GM18873 (cell line): ENCODE results near the gene WNT9B.
"Not testable (repeated sequence)": the region's sequence is repeated elsewhere in the genome, so short reads cannot be mapped to it uniquely, and the experiment has no call there.

ENCODE experiments used
- ATAC-seq: cut with Tn5 transposase; IDR thresholded peaks from one replicate; pipeline ENCODE4 v1.9.1; 2021; ENCODE audit warnings: mild to moderate bottlenecking, moderate library complexity, moderate number of reproducible peaks; ENCODE audit not compliant: unreplicated experiment, low FRiP score

Gene WNT9B

DNA sequence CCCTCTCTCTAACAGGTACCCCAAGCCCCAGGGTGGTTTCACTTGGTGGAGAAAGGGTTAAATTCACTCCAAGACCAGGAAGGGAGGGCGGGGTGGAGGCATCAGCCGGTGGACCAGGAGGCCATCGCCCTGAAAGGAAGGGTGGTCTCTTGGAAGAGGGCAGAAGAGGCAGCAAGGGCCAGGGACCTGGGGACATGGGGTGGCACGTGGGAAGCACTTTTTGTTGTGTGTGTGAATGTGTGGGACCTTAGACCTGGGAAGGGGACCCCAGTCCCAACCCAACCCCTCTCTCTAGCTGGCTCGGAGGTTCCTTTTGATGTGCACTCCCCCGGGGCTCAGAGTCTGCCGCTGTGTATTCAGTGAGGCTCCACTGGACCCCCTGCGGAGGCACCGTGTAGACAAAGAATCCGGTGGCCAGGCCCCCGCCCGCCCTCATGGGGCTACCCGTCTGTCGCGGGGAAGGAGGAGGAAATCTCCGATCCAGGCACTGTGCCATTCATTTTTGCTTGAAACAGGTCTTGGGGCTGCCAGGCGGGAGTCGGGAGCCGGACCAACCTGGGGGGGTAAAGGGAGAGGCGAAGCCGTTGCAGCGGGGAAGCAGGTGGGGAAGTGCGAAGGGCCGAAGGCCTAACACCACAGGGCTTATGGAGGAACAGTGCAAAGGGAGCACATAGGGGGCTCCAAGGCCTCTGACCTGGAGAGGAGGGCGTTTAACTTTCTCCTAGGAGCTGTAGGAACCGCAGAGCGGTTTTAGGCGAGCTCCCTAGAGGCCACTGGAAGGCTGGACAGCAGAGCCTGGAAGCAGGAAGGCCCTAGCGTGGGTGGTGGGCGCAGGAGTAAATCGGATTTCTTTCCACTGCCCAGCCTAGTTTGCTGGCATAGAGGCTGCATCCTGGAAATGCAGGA is 29.6 kb upstream of the WNT9B start:
- ATAC-seq: no peak

DNA sequence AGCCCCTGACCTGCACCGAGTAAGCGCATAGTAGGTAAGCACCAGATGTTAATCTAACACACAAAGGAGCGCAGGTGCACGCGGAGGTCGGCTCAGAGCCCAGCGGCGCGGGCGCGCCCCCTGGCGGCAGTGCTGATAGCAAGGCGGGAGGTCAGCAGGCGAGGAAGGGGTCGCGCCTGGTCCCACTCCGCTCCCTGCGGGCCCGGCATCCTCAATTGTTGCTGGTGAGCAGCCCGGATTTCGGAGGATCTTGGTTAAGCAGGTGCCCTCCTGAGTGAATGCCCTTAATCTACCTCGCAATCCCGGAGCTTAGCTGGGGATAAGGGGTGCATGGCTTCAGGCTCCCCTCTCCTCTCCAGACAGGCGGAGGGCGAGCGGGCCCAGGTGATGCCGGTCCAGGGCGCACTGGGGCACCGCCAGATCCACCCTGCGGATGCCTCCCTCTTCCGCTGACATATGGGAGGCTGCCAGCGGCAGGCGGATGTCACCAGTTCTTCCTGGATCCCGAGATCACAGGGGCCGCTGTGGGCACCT is 28.9 kb upstream of the WNT9B start:
- ATAC-seq: no peak

DNA sequence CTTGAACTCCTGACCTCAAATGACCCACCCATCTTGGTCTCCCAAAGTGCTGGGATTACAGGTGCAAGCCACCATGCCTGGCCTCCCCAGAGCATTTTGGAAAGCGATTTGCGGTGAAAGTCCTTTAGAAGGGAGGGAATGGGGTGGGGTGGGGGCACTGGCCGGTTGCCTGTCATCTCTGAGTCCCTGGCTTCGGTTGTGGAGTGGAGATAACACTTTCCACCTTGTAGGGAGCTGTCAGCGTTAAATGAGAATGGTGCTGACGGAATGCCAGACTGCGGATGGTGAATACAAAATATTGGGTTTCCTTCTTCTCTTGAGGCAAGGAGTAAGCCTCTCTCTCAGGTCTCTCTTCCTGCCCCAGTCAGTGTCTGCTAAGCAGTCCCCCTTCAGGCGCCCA is 27.7 kb upstream of the WNT9B start:
- no peak for ATAC-seq

DNA sequence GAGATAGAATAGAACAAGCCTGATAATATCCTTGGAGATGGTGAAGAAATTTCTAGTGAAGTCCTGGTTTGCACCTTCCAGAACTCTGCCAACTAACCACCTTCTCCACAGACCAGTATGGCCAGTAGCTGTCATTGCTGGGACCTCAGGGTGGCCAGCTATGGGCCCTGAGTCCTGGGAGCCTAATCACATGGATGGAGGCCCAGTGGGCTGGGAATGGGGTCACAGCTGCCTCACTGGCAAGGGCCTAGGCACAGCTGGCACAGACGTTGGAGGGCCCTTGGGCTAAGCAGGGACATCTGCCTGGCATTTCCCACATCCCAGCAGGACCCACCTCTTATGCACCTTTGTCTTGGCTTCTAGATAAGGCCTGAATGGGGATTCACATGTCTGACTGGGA is 25.3 kb upstream of the WNT9B start:
- no peak for ATAC-seq

DNA sequence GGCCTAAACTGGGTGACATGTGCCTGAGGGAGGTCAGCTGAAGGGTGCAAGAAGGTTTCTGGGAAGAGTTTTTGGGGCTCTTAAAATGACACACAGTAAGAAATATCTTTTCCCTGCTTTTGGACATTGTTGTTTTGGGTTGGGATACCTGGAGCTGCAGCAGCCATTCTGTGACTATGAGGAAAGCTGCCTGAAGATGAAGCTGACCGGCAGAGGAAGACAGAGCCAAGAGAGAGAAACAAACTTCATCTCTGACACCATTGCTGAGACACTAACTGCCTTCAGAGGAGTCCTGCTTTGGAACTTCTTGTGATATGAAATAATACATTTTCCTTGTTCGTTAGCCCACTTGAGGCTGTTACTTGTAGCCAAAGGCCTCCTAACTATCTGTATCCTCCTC is 24.1 kb upstream of the WNT9B start:
- ATAC-seq: no peak

DNA sequence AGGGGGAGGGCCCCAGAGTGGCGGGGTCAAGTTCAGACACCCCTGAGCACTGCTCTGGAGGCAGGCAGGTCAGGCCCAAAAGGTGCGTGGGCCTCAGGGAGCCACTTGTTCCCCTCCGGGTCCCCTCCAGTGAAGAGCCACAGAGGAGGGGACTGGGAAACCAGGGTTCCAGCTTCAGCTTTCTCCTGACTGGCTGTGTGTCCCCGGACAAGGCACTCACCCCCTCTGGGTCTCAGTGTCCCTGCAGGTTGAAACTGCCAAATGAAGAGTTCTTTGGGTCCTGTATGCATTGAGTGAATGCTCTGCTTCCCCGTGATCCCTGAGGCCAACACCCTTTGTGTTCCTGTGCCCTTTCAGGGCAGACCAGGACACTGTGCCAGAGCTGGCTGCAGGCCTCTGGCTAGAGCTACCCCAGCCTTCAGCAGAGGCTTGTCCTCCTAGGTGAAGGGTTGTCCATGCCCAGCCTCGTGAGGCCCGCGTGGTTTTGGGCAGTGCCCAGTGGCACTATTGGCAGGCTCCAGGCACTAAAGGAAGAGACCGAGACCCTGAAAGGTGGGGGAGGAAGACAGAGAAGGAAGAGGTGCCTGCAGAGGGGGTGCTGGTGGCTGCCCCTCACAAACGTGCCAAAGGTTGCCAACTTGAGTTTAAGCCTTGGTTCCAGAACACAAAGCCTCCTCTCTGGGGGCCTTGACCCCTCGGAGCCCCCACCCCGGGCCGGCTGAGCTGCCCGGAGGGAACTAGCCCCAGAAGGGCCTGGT is 19.6 kb upstream of the WNT9B start:
- ATAC-seq: no peak

DNA sequence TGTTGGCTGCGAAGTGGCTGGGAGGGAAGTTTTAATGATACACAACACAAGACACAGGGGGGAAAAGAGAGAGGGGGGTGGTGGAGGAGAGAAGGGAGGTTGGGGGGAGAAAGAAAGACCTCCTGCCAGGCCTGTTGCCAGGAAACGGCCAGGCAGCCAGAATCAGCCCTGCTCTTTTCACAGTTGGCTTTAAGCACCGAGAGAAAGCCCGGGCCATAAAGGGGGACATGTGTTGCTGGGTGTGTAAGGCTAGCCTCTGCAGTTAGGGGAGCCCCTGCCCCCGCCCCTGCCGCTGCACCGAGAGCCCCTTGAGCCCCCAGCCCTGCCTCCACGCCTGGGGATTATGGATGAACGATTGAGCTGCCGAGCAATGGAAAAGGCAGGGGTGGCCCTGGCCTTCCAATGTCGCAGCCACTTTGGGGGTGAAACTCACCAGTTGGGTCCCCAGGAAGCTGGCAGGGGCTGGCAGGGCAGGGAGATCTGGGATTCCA is 19.0 kb upstream of the WNT9B start:
- no peak for ATAC-seq

DNA sequence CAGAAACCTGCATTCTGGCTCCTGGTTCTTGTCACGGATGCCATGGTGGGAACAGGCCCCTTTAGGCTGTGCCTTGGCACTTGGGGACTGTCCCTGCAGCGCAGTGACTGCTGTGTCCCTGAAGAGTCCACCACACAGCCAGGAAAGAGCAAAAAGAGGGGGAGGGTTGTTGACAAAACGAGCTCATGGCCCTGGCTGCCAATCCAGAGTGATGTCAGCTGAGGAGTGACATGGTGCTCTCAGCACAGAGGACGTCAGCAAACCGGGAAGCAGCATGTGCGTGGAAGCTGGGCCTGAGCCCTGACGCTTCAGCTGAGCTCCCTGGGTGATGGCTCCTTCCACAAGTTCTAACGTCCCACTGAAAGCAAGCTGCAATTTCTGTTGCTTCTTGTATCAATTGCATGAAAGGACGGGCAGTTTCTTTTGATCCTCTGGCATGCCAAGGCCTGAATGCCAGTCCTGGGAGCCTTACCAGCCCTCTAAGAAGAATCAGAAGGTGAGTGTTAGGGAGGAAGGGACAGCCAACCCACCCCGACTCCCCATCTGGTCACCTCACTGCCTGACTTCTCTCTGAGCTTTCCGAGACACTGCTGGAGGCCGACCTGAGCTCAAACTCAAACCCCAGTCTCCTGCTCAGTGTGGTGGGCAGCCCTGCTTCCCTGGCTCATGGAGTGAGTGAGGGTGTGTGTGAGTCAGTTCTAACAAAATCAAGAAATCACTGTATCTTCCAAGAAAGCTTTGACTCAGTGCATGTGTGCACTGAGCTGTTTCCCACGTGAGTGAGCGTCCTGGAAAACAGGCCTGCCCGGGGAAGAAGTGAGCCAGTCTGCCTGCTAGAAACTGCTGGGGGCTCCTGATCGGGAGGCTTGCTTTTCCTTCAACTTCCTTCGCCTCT is 18.2 kb upstream of the WNT9B start:
- no peak for ATAC-seq

DNA sequence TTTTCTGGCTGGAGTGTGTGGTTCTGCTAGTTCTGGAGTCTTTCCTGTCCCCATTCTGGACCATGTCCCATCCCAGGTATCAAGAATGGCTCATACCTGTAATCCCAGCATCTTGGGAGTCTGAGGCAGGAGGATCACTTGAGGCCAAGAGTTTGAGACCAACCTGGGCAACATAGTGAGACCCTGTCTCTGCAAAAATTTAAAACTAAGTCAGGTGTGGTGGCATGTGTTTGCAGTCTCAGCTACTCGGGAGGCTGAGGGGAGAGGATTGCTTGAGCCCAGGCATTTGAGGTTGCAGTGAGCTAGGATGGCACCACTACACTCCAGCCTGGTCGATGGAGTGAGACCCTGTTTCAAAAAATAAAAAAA is 17.6 kb upstream of the WNT9B start:
- no peak for ATAC-seq

DNA sequence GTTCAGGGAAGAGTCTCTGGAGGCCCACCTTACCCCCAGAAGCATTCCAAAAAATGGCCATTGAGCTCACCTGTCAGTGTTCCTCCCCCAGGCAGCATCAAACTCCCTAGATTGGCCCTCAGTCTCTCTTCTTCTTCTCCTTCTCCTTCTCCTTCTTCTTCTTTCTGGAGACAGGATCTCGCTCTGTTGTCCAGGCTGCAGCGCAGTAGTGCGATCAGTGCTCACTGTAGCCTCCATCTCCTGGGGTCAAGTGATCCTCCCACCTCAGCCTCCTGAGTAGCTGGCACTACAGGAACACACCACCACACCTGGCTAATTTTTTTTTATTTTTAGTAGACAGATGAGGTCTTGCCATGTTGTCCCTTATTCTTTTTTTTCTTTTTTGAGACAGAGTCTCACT is 16.5 kb upstream of the WNT9B start:
- ATAC-seq: no peak

DNA sequence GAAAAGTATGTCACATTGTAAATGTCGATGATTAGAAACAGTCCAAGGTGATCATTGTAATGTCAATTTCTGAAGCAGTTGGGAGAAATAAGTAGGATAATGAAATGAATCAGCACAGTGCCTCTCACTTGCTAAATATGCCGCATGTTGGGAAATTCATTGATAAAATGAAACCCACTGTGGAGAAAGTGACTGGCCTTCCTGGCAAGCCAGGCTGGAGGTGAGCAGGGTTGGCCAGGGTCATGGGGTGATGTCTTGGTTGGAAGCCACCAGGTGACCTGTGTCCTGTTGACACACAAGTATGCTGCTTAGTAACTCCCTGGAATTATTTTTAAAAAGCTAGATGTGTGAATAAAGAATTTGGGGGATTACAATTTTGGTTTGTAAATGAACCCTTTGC is 14.9 kb upstream of the WNT9B start:
- ATAC-seq: no peak

DNA sequence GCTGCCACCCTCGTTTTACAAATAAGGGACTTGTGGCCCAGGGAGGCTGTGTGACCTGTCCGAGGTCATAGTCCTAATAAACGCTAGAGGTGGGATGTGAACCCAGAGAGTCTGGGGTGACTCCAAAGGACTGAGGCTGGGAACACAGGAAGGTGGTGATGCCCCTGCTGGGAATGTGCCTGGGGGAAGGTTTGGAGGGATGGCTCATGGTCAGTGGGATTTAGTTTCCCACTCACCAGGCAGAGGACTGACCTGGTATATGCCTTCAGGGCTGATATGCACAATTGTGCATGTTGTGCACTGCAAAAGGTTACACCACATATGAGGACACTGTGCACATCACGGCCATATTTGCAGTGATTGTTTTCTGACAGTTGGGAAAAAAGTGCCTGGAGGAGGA is 13.9 kb upstream of the WNT9B start:
- ATAC-seq: no peak

DNA sequence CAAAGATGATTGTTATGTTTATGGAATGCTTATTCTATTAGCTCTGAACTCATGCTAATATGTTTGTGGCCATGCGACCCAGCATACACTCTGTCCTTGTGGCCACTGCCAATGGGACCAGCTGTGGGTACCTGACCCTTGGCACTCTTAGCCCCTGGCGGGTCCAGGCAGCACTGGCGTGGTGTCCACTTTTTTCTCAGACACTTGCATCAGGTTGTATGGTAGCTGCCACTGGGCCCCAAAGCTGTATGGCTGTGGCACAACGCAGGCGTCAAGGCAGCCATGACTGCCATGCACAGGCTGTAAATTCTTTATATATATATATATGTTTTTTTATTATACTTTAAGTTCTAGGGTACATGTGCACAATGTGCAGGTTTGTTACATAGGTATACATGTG is 12.2 kb upstream of the WNT9B start:
- ATAC-seq: no peak

DNA sequence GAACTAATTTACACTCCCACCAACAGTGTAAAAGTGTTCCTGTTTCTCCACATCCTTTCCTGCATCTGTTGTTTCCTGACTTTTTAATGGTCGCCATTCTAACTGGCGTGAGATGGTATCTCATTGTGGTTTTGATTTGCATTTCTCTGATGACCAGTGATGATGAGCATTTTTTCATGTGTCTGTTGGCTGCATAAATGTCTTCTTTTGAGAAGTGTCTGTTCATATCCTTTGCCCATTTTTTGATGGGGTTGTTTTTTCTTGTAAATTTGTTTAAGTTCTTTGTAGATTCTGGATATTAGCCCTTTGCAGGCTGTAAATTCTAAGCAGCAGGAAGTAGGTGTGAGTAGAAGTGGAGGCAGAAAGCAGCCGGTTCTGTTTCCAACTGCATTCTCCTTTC is 10.8 kb upstream of the WNT9B start:
- not testable (repeated sequence) for ATAC-seq

DNA sequence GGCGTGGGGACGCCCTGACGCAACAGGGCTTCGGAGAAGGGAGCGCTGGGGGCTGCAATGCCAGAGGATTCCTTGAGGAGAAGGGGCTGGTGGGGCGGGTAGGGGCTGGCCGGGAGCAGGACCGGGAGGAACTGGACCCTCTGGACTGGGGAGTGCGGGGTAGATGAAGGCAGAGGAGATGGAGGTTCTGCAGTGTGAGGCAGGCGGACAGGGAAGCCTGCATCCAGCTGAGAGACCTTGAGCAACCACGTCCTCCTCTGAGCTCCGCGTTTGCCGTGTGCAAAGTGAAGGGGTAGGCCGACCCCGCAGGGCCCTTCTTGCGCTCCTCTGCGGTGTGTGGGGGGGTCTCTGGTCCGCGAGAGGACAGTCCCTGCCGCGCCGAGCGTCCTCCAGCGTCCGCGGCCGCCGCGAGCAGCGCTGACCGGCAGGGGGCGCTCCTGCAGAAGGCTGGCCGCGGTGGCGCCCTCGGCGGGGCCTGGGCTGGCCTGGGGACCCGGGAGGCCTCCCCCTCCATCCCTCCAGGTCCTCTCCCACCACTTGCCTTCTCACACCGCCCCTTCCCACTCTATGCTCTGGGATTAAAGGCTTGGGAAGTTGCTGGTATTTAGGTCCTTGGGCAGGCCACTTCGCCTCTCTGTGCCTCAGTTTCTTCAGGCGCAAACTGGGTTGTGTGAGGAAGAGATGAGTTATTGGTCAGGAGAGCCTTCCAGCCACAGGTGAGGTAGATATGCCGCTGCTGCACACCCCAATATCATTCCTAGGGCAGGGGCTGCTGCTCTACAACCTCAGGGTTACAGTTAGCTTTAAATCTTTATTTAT is 9.6 kb upstream of the WNT9B start:
- no peak for ATAC-seq

DNA sequence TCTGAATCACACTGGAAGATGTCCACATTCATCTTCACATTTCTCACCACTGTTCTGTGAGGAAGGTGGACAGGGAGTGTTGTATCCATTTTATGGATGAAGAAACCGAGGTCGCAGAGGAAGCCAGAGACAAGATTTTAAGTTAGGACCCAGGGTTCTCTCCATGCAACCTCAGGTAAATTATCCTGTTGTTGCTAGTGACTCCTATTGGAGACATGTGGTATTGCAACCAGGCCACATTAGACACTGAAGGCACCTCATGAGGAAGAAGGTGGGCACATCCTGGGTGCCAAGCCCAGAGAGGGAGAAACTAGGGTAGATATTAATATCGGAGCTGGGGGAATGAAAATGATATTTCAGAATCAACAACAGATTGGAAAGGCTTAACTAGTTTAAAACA is 8.5 kb upstream of the WNT9B start:
- ATAC-seq: no peak

DNA sequence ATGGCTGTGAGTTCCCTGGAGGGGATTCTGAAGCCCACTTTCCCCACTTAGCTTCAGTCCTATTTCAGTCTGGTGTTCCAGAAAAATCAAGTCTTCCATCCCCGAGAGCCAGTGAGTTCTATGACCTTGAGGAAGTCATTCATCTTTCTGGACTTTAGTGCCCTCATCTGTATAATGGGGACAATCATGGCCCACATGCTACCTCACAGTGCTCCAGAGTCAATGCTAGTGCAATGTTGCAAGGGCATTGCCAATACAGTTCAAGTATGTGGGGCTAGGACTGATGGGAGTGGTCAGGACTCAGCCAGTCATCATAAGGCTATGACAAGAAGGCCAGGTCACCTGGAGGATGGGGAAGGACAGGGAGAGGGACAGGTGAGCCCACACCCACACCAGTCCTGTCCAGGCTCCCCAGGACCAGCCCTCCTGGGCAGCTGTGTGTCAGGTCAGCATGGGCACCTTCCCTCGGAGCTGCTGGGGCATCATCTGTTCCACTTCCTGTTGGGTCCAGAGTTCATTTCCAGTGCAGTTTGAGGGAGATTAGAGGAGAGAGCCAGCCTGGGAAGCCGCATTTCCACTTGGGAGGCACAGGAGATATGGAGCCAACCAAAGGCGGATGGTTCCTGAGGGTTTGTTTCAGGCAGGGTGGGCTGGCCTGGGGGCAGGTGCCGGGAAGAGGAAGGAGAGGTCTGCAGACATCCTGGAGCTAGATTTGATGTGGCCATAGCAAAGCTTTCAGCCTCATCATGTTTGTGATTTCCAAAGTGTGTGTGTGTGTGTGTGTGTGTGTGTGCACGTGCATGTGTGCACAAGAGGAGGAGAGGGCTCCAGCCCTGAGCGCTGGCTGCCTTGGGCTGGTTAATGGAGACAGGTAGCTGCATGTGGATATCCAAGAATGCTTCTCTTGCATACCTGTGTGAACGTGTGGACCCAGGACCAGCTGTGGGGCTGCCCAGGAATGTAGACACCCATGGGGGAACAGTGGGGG is 3.9 kb upstream of the WNT9B start:
- no peak for ATAC-seq

DNA sequence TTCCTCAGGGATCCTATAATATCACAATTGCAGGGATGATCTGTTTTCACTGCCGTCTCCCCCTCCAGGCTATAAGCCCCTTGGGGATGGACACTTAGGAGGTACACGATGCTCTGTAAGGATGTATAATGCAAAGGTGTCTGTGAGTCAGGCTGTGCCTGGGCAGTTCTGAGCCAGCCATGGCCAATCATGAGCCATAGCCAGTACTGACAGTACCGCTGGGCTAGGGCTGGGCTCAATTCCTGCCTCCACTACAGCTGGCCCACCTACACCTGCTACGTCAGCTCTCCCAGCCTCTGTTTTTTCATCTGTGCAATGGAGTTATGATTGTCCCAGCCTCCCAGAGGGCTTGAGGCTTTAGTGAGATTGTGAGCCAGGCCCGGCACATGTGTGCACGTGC is 2.8 kb upstream of the WNT9B start:
- no peak for ATAC-seq

DNA sequence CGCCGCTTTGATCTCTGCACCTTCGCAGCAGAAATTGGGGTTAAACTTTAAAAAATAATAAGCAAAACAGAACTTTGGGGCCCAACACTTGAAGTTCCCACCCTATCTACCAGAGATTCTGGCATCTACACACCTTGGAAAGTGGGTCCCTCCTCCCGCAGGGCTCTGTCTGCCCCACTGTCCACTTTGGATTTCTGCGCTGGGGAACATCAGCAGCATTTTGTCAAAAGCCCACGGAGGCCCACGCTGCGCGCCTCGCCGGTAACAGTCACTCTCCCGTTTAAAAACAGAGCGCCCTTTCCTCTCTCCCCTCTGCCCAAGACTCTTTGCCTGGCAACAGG is 725 bp upstream of the WNT9B start:
- no peak for ATAC-seq
